GM21619 (cell line): ENCODE measurements around the gene CYB5B.

Experiments used
- ATAC-seq: cut with Tn5 transposase; IDR thresholded peaks from one replicate; pipeline ENCODE4 v1.9.1; 2021; ENCODE audit not compliant: unreplicated experiment

The CYB5B gene

GRCh38 chr16:69424053-69424934, at the start of gene CYB5B:
CYB5B (plus strand) TSS chr16:69424619; CDS start chr16:69424684, 65 bp downstream.
- ATAC-seq: peak; percentile 95

- no peak for ATAC-seq
Measured at GRCh38 chr16:69376393-69377059, 47.9 kb upstream of the CYB5B start.

- ATAC-seq: no peak
Measured at GRCh38 chr16:69378036-69378435, 46.4 kb upstream of the CYB5B start.

- no peak for ATAC-seq
Measured at GRCh38 chr16:69378760-69379159, 45.7 kb upstream of the CYB5B start.

GRCh38 chr16:69381231-69381630, 43.2 kb upstream of the CYB5B start:
- no peak for ATAC-seq

- no peak for ATAC-seq
Measured at GRCh38 chr16:69382421-69382820, 42.0 kb upstream of the CYB5B start.

- no peak for ATAC-seq
Measured at GRCh38 chr16:69384974-69385373, 39.4 kb upstream of the CYB5B start.

- no peak for ATAC-seq
Measured at GRCh38 chr16:69386596-69386995, 37.8 kb upstream of the CYB5B start.

- no peak for ATAC-seq
Measured at GRCh38 chr16:69393898-69394849, 30.2 kb upstream of the CYB5B start.

GRCh38 chr16:69395859-69396186, 28.6 kb upstream of the CYB5B start:
- no peak for ATAC-seq

GRCh38 chr16:69396187-69397061, 28.0 kb upstream of the CYB5B start:
- ATAC-seq: peak; percentile 56

GRCh38 chr16:69397821-69398521, 26.4 kb upstream of the CYB5B start:
- no peak for ATAC-seq

GRCh38 chr16:69399361-69399760, 25.1 kb upstream of the CYB5B start:
- ATAC-seq: no peak

GRCh38 chr16:69402439-69402838, 22.0 kb upstream of the CYB5B start:
- ATAC-seq: no peak

- no peak for ATAC-seq
Measured at GRCh38 chr16:69404275-69404805, 20.1 kb upstream of the CYB5B start.

GRCh38 chr16:69405326-69405725, 19.1 kb upstream of the CYB5B start:
- ATAC-seq: no peak

GRCh38 chr16:69405757-69406156, 18.7 kb upstream of the CYB5B start:
- no peak for ATAC-seq

- no peak for ATAC-seq
Measured at GRCh38 chr16:69406780-69407331, 17.6 kb upstream of the CYB5B start.

GRCh38 chr16:69407702-69408323, 16.6 kb upstream of the CYB5B start:
- ATAC-seq: no peak
